GM18868 (cell line): ENCODE data around the gene OTULINL.
A peak's percentile ranks its signal among the peaks of the same experiment; 100 is the strongest.

Experiments used
- ATAC-seq: cut with Tn5 transposase; IDR thresholded peaks from one replicate; pipeline ENCODE4 v1.9.1; 2021; ENCODE audit warnings: mild to moderate bottlenecking, moderate library complexity; ENCODE audit not compliant: unreplicated experiment

OTULINL gene

GRCh38 chr5:14576206-14576605 is 5.4 kb upstream of the OTULINL start:
- ATAC-seq: no peak

GRCh38 chr5:14577079-14577725 is 4.4 kb upstream of the OTULINL start:
- ATAC-seq: no peak

GRCh38 chr5:14577971-14578370 is 3.6 kb upstream of the OTULINL start:
- ATAC-seq: no peak

GRCh38 chr5:14579246-14579645 is 2.3 kb upstream of the OTULINL start:
- no peak for ATAC-seq

- no peak for ATAC-seq
These were observed 1.7 kb upstream of the OTULINL start for GRCh38 chr5:14579731-14580397.

- ATAC-seq: no peak
These were observed 1.1 kb upstream of the OTULINL start for GRCh38 chr5:14580398-14581034.

GRCh38 chr5:14581891-14582796 is 552 bp downstream of the OTULINL start:
- peak; percentile 77 for ATAC-seq

GRCh38 chr5:14582797-14583137 is 1.2 kb downstream of the OTULINL start:
- ATAC-seq: no peak

GRCh38 chr5:14584848-14585247 is 3.3 kb downstream of the OTULINL start:
- ATAC-seq: no peak

- ATAC-seq: no peak
These were observed 5.6 kb downstream of the OTULINL start for GRCh38 chr5:14587150-14587549.

- peak; percentile 73 for ATAC-seq
These were observed 6.6 kb downstream of the OTULINL start for GRCh38 chr5:14588145-14588544.

GRCh38 chr5:14588758-14589543 is 7.4 kb downstream of the OTULINL start:
- ATAC-seq: no peak

- no peak for ATAC-seq
These were observed 9.4 kb downstream of the OTULINL start for GRCh38 chr5:14590949-14591348.

GRCh38 chr5:14591548-14591947 is 10.0 kb downstream of the OTULINL start:
- no peak for ATAC-seq

GRCh38 chr5:14593326-14594021 is 11.9 kb downstream of the OTULINL start:
- ATAC-seq: peak; percentile 21

- ATAC-seq: no peak
These were observed 12.9 kb downstream of the OTULINL start for GRCh38 chr5:14594378-14595074.

- ATAC-seq: peak; percentile 68
These were observed 13.6 kb downstream of the OTULINL start for GRCh38 chr5:14595189-14595588.

- ATAC-seq: no peak
These were observed 14.3 kb downstream of the OTULINL start for GRCh38 chr5:14595891-14596290.

GRCh38 chr5:14597080-14597479 is 15.5 kb downstream of the OTULINL start:
- ATAC-seq: peak; percentile 18
